NCI-H82 treated with DMSO at 0.1 percent for 48 hours (cell line): ENCODE results near the gene NLRP7.
"Not testable (repeated sequence)": the region's sequence is repeated elsewhere in the genome, so short reads cannot be mapped to it uniquely, and the experiment has no call there.

Experiments used
- DNase-seq: peaks from one replicate; lab custom pipeline; 2025; ENCODE audit not compliant: unreplicated experiment; lab: John Stamatoyannopoulos, UW

The NLRP7 gene

DNA sequence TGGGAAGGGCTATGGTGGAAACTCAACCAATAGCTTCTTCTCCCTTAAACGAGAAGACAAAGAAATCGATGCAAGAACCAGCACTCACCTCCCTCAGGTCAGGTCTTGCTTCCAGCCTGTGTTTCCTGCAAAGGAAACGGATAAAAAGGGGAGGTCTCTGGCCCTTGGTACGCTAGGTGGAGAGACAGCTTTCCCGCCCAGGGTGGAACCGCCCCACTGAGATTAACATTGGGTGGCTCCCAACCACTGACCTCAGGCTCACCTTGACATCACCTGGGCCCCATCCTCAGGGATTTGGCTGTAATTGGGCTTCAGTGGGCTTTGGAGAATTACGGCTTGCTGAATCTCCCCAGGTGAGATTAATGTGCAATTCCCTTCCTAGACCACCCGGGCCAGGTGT is at the start of gene NLRP7:
Gene NLRP7 (minus strand): TSS at position 150 of the 400 bp plus-strand sequence.
- no peak for DNase-seq

DNA sequence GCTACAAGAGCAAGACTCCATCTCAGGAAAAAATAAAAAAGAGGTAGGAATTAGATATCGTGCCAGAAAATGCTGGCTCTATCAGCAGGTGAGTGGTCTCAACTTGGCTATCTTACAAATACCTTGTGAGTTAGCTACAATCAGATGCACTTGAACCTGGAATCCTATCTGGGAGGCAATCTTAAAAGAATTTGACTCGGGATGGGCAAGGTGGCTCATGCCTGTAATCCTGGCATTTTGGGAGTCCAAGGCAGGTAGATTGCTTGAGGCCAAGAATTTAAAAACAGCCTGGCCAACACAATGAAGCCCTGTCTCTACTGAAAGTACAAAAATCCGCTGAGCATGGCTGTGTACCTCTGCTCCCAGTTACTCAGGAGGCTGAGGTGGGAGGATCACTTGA is 48.2 kb upstream of the NLRP7 start:
- DNase-seq = no peak

DNA sequence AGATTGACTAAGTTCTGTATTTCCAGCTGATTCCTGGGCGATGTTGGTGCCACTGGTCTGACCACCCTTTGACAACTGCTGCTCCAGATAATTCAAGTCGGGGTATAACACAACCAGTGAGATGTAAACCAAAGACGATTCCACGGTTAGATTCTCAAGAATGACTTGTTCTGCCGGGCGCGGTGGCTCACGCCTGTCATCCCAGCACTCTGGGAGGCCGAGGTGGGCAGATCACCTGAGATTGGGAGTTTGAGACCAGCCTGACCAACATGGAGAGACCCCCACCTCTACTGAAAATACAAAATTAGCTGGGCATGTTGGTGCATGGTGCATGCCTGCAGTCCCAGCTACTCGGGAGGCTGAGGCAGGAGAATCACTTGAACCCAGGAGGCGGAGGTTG is 42.2 kb upstream of the NLRP7 start:
- not testable (repeated sequence) for DNase-seq

DNA sequence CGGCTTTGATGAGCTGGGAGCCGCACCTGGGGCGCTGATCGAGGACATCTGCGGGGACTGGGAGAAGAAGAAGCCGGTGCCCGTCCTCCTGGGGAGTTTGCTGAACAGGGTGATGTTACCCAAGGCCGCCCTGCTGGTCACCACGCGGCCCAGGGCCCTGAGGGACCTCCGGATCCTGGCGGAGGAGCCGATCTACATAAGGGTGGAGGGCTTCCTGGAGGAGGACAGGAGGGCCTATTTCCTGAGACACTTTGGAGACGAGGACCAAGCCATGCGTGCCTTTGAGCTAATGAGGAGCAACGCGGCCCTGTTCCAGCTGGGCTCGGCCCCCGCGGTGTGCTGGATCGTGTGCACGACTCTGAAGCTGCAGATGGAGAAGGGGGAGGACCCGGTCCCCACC is 35.2 kb upstream of the NLRP7 start:
- not testable (repeated sequence) for DNase-seq

DNA sequence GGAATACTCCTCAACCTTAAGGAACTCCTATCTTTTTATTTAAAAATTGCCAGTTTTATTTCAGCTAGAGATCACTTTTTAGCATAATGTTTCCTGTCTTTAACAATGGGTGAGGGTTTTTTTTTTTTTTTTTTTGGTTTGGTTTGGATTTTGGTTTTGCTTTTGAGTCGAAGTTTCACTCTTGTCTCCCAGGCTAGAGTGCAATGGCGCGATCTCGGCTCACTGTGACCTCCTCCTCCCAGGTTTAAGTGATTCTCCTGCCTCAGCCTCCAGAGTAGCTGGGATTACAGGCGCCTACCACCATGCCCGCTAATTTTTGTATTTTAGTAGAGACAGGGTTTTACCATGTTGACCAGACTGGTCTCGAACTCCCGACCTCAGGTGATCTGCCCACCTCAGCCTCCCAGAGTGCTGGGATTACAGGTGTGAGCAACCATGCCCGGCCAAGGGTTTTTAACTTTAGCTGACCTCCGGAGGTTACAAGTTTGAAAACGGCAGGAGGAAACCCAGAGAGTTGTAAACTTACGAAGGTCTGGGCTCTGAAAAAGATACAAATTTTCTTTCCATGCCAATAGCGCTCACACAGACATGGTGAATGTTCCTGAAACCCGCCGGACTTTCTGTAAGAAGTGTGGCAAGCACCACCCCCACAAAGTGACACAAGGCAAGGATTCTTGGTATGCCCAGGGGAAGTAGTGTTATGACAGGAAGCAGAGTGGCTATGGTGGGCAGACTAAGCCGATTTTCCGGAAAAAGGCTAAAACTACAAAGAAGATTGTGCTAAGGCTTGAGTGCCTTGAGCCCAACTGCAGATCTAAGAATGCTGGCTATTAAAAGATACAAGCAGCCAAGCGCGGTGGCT is 26.1 kb upstream of the NLRP7 start:
- DNase-seq = not testable (repeated sequence)

DNA sequence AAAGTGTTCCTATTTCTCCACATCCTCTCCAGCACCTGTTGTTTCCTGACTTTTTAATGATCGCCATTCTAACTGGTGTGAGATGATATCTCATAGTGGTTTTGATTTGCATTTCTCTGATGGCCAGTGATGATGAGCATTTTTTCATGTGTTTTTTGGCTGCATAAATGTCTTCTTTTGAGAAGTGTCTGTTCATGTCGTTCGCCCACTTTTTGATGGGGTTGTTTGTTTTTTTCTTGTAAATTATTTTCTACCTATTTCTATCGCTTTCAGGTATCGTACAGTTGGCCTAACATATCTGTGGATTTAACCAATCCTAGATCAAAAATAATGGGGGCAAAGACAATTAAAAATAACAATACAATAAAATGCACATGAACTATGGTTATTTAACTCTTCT is 24.1 kb upstream of the NLRP7 start:
- DNase-seq = not testable (repeated sequence)

DNA sequence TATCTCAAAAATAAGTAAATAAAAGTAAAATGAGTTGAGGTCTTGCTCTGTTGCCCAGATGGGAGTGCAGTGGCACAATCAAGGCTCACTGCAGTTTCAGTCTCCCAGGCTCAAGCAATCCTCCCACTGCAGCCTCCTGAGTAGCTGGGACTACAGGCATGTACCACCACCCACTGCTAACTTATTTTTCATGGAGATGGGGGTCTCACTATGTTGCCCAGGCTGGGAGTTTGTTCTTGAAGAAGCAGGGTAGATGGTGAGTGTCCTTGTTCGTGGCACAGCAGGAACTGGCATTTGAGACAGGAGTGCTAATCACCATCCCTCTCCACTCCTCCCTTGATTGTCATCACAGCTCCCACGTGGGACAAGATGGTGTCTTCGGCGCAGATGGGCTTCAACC is 22.3 kb upstream of the NLRP7 start:
- no peak for DNase-seq

DNA sequence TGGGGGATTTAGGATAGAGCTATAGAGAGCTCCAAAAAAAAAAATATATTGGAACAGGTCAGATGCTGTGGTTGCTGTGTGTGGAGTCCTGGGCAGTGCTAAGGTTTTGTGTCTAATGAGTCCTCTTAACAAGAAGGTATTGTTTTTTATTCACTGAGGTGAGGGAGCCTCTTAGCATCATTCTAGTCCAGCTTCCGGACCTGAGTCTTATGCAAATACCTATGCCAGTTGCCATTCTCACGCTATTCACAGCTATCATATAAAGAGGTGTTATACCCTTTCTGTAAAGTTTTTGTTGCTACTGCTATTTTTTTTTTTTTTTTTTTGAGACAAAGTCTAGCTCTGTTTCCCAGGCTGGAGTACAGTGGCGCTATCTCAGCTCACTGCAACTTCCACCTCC is 20.3 kb upstream of the NLRP7 start:
- no peak for DNase-seq

DNA sequence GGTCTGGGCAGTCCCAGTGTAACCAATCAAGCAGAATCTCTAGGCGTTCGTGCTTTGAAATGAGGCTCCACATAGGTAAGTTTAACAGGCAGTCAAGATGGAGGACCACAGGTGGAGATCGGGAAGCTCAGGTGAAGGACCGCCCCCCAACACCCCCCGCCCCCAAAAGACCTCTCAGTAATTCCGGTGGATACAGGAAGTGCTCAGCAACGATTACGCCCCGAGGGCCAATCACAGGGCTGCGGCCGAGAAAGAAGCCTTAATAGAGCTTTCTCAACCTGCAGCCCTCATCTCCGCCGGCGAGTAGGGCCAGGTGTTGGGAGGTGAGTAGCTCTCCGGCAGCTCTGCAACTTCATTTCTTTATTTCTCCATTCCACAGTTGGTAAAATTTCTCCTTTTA is 17.7 kb upstream of the NLRP7 start:
- DNase-seq = not testable (repeated sequence)

DNA sequence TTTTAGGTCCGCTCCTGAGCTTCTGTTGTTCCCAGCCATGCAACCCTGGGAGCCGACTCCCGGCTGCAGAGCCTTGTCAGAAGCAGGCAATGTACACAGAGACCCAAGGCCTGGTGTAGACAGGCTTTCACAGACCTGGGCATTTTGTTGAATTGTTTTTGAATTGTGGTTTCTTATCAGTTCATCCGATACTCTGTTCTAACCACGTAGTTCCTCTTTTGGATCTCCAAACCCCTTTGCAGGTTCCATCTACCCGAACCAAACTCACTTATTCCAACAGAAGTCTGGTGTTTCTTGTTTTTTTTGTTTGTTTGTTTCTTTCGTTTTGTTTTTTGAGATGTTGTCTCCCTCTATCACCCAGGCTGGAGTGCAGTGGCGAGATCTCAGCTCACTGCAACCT is 12.5 kb upstream of the NLRP7 start:
- no peak for DNase-seq

DNA sequence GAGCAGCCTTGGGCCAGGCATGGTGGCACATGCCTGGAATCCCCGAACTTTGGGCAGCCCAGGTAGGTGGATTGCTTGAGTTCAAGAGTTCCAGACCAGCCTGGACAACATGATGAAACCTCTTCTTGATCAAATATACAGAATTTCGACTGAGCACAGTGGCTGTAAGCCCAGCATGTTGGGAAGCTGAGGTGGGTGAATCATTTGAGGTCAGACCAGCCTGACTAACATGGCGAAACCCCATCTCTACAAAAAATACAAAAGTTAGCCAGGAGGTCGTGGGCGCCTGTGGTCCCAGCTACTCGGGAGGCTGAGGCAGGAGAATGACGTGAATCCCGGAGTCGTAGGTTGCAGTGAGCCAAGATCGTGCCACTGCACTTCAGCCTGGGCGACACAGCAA is 8.0 kb upstream of the NLRP7 start:
- no peak for DNase-seq

DNA sequence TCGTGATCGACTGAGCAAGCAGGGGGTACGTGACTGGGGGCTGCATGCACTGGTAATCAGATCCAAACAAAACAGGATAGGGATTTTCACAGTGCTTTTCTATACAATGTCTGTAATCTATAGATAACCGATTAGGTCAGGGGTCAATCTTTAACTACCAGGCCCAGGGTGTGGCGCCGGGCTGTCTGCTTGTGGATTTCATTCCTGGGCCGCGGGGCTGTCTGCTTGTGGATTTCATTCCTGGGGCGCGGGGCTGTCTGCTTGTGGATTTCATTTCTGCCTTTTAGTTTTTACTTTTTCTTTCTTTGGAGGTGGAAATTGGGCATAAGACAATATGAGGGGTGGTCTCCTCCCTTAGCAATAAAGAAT is 6.0 kb upstream of the NLRP7 start:
- DNase-seq = not testable (repeated sequence)

DNA sequence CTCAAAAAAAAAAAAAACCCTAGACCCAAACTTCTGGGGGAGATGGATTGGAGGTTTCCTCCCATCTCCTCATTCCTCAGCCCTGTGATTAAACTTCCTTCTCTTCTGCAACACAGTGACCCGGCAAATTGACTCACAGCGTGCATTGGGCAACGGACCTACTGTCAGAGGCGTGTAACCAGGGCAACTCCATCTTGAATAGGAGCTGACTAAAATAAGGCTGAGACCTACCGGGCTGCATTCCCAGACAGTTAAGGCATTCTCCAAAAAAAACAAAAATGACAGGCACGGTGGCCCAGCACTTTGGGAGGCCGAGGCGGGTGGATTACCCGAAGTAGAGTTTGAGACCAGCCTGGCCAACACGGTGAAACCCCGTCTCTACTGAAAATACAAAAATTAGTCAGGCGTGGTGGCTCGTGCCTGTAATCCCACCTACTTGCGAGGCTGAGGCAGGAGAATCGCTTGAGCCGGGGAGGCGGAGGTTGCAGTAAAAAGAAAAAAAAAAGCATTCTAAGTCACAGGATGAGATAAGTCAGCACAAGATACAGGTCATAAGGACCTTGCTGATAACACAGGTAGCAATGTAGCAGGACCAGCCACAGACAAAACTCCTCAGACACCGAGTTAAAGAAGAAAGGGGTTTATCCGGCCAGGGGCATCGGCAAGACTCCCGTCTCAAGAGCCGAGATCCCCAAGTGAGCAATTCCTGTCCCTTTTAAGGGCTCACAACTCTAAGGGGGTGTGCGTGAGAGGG is 5.4 kb upstream of the NLRP7 start:
- DNase-seq = no peak

DNA sequence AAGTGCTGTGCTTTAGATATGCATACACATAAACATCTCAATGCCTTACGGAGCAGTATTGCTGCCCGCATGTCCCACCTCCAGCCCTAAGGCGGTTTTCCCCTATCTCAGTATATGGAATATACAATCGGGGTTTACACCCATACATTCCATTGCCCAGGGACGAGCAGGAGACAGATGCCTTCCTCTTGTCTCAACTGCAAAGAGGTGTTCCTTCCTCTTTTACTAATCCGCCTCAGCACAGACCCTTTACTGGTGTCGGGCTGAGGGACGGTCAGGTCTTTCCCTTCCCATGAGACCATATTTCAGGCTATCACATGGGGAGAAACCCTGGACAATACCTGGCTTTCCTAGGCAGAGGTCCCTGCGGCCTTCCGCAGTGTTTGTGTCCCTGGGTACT is 3.2 kb upstream of the NLRP7 start:
- DNase-seq = not testable (repeated sequence)

DNA sequence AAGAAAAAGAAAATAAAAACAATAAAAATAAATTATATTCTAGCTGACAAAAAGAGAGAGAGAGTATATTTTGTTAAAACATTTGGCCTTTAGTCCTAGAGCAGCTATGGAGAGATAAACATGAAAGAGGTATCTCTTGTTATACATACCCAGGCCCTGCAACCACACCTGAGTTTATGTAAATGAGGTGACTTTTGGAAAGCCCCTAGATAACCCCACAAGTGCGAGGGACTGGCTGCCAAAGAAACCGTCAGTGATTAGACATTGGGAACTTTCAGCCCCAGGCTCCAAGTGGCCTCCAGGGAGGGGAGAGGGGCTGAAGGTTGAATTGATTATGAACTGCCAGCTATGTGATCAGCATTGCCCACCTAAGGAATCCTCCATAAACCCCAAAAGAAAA is 2.1 kb upstream of the NLRP7 start:
- no peak for DNase-seq

DNA sequence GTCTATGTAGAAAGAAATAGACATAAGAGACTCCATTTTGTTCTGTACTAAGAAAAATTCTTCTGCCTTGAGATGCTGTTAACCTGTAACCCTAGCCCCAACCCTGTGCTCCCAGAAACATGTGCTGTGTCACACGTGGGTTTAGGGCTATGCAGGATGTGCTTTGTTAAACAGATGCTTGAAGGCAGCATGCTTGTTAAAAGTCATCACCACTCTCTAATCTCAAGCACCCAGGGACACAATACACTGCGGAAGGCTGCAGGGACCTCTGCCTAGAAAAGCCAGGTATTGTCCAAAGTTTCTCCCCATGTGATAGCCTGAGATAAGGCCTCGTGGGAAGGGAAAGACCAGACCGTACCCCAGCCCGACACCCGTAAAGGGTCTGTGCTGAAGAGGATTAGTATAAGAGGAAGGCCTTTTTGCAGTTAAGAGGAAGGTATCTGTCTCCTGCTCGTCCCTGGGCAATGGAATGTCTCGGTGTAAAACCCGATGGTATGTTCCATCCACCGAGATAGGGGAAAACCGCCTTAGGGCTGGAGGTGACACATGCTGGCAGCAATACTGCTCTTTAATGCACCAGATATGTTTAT is 3.5 kb downstream of the NLRP7 start:
- DNase-seq = not testable (repeated sequence)

DNA sequence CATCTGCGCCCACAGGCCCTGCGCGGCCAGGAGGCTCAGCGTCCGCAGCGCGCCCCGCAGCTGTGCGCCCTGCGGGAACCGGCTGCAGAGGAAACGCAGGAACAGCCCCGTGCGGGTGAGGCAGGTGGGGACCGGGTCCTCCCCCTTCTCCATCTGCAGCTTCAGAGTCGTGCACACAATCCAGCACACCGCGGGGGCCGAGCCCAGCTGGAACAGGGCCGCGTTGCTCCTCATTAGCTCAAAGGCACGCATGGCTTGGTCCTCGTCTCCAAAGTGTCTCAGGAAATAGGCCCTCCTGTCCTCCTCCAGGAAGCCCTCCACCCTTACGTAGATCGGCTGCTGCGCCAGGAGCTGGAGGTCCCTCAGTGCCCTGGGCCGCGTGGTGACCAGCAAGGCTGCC is 7.8 kb downstream of the NLRP7 start:
- not testable (repeated sequence) for DNase-seq

DNA sequence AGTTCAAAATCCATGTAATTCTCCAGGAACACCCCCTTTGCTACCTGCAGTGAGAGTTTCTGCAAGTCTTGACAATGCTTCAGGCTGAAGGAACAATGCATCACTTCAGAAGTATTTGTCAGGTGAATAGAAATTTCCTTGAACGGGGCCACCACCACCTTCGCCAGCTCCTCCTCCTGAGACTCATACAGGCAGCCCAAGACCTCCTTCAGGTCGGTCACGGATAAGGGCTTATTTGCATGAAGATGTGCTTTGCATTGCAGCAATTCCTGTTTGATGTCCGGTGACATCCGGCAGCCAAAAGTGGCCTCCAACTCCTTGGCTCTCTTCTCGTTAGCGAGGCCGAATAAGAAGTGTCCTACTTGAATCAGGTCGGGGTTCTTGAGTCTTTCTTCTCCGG is 8.4 kb downstream of the NLRP7 start:
- no peak for DNase-seq

DNA sequence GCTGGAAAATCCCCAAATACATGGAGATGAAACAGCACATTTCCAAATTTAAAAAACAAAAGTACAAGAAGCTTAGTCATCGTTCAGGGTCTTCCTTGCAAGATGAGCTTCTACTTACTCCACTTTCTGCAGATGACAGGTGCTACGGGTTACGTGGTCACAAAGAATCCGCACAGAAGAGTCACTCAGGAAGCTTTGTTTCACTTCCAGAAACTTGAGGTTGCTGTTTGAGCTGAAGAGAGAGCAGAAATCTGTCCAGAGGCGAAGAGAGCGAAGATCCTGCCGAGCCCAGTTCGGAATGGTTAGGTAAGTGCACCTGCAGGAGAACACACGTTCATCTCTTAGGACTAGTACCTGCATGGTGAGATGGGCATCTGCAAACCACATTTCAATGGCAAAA is 9.4 kb downstream of the NLRP7 start:
- no peak for DNase-seq

DNA sequence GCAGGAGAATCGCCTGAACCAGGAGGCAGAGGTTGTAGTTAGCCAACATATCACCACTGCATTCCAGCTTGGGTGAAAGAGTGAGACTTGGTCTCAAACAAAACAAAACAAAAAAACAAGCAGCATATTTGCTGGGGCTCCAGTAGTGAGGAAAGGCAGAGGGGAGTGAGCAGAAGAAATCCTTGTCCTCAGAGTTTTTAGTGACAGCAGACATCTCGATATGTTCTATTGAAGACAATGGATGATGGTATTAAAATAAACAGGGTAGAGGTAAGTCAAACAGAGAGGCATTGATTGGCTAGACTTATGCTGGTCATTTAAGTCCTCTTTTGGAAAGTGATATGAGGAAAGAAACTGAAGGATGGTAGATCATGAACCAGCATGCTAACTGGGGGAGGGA is 19.0 kb downstream of the NLRP7 start:
- no peak for DNase-seq

DNA sequence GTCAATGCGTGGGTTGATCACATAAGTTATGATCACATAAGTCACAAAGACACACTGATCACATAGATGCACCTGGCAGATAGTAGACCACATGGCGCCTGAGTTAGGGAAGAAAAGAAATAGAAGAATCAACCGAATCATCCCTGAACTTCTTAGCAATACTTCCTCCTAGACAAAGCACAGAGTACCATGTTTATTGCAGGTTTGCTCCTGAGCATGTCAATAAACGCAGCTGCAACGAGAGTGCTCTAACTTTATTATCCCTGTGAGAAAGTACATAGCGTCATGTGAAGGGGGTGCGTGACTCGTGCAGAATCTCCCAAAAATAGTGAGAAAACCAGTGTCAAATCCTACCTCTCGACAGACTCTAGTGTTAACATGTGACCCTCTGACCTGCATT is 24.1 kb downstream of the NLRP7 start:
- no peak for DNase-seq

DNA sequence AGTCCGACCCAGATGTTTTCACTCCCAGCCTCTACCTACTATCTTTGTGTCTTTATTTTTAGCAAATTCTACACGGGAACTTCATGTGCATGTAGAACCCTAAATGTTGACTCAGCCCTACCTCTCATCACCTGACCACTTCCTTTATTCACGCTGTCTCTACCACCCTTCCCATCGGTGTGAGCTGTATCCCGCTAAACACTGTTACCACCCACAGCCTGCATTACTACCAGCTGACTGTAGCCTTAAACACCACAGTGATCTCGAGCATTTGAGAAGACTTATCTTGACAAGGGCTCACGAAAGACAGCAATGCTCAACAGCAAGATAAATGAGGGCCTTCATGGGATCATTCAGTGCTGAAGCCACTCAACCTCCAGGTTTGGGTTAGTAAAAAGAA is 26.2 kb downstream of the NLRP7 start:
- DNase-seq = no peak
